Urinary bladder (tissue), 4 donors: ENCODE measurements around the gene GCN1. TPM values are rescaled to one million over a fixed set of nuclear protein-coding genes. Genes with fewer than 3 reads are reported as not detected.

Experiments
- DNase-seq: peaks from one replicate; pipeline ENCODE4 v3.0.0-alpha.2; 2015; ENCODE audit errors: extremely low spot score
- H3K27ac ChIP-seq: one replicate; pipeline ENCODE4 v1.5.1; 2013; ENCODE audit warnings: low read depth, mild to moderate bottlenecking, moderate library complexity
- H3K36me3 ChIP-seq: one replicate; pipeline ENCODE4 v1.6.1; 2013; ENCODE audit warnings: mild to moderate bottlenecking, moderate library complexity; ENCODE audit not compliant: insufficient read depth
- H3K4me1 ChIP-seq: one replicate; pipeline ENCODE4 v1.6.1; 2013; ENCODE audit warnings: mild to moderate bottlenecking, moderate library complexity; ENCODE audit not compliant: insufficient read depth
- H3K4me3 ChIP-seq: one replicate; pipeline ENCODE4 v1.5.1; 2013; ENCODE audit warnings: low read depth, low read length
- WGBS: extraction: QIAGEN DNeasy Blood & Tissue Kit; methylation state at CpG from one replicate; pipeline ENCODE4 v1.1.7; 2013; 5-methylcytosine and 5-hydroxymethylcytosine counted together
- polyA plus RNA-seq: library from polyadenylated mRNA; stranded (reverse); fragments of 200-250 nt; gene quantifications from one replicate; pipeline ENCODE4 v1.2.3, GENCODE V29; 2013
- total RNA-seq: library from RNA; depleted of rRNA; stranded (reverse); fragments of >200 nt; gene quantifications from one replicate; pipeline ENCODE4 v1.2.3, GENCODE V29; 2014
- donor health status: healthy with polysubstance abuse.
- donor health status: healthy.

The GCN1 gene
- total and polyA plus RNA-seq, 2 donors: 30.4 to 76.9 TPM

DNA sequence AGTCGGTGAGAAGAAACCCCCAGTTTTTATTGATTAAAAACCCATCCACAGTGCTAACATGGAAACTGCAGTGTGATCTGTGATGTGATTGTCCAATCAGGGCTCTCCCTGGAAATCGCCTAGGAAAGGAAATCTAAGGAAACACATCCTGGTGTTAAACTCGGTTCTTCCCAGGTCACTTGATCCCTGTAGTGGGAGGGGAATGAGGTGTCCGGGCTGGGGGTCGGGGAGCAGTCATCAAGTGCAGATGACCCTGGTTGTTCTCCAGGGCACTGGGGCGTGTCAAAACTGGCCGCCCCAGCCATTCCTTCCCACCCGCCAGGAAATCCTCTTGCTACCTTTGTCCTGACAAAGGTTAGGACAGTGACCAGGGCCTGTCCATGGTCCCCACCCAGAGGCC lies 98.8 kb downstream of the GCN1 start:
- Histone ChIP-seq H3K4me1 (no peaks in the 10 kb centered on the region), H3K4me3 (no peak overlapping the region), H3K27ac (no peak overlapping the region), H3K36me3 (peaks cover 7% of the 10 kb centered on the region)
- no peak for DNase-seq
- 68% methylated on average over 8 of the region's 8 CpGs for WGBS

DNA sequence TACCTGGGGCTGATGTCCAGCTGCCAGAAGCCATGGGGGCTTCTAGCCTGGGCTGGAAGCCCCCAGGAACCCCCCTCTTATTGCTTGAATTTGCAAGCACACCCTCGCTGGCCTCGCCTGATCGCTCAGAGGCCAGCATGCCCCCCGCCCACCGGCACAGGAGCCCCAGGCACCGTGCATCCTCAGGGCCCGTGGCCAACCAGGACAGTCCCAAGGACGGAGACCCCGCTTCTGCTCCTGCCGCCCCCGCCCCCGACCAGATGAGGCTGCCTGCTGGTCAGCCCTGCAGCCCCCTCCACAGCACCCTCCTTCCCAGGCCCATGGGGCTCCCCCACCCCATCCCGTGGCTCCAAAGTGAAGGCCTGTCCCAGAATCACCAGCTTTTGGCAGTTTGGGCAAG lies 99.2 kb downstream of the GCN1 start:
- peaks cover 7% of the 10 kb centered on the region for H3K36me3 ChIP-seq
- H3K4me3 ChIP-seq: no peak overlapping the region
- no peak overlapping the region for H3K27ac ChIP-seq
- DNase-seq: no peak
- 90% methylated on average over 13 of the region's 13 CpGs for WGBS
- H3K4me1 ChIP-seq: no peaks in the 10 kb centered on the region

DNA sequence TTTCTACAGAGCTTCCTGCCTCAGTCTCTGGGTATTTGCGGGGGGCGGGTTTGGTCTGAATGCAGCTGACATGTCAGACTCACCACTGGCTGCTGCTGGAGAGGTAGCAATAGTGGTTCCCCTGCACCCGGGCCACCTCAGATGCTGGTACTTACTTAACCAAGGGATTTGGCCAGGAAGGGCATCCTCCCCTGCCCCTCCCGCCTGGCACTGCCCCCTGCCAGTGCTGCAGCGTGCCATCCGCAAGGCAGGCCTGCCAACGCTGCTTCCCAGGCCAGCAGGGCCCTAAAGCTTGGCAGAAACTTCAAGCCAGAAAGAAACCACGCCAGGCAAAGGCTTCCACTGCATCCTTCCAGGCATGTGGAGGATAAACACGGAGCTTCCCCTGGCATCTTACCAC lies 100.0 kb downstream of the GCN1 start:
- no peak overlapping the region for H3K4me3 ChIP-seq
- DNase-seq: no peak
- no peaks in the 10 kb centered on the region for H3K4me1 ChIP-seq
- 69% methylated on average over 9 of the region's 9 CpGs for WGBS
- H3K36me3 ChIP-seq: peaks cover 7% of the 10 kb centered on the region
- no peak overlapping the region for H3K27ac ChIP-seq

DNA sequence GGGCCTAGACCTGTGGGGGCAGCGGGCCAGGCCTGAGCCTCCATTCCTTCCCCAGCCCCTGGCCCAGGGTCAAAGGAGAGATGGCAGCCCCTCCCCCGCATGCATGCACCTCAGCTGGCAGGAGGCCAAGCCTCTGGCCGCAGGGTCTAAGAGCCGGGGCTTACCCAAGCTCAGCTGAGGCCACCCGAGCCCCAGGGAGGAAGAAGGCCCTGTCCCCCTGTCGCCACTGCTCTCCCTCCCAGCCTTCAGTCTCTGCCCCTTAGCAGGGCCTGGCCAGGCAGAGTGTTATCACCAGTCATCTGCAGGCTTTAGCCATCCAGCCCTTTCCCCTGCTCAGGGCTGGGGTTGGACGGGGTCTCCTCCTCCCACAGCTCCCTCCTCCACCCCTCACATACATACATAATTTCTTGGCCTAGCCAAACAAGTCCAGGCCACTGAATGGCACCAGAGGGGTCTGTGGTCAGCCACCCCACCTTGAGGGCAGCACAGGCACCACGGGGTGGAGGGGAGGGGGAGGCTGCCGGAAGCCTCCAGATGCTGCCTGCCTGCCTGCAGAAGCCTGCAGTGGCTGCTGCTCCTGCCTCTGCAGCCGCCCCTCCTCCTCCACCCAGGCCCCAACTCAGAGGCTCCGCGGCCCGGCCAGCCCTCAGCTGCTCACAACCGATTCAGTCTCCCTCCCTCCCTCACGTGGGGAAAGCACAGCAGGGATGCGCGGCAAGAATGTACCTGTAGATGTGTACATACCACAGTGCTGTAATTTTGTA lies 100.7 kb downstream of the GCN1 start:
- no peak for DNase-seq
- WGBS: 45% methylated on average over 17 of the region's 17 CpGs
- H3K36me3 ChIP-seq: peaks cover 7% of the 10 kb centered on the region

DNA sequence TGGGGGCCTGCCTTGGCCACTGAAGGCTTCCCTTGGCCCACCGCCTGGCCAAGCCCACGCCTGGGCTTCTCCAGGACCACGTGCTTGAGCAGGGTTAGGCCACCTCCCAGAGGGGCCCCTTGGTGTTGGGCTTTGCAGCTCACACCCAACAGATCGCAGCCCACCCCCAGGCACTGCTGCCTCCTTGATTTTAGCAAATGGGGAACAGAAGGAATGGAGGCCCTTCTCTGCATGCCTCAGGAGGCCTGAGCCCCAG lies 101.3 kb downstream of the GCN1 start:
- Histone ChIP-seq H3K27ac (no peak overlapping the region), H3K4me1 (no peaks in the 10 kb centered on the region), H3K36me3 (peaks cover 7% of the 10 kb centered on the region), H3K4me3 (no peak overlapping the region)
- DNase-seq: no peak
- WGBS: 53% methylated on average over 4 of the region's 4 CpGs

More for the DNA sequence above, 100.7 kb downstream of the GCN1 start:
- Histone ChIP-seq H3K4me1 (no peaks in the 10 kb centered on the region), H3K27ac (no peak overlapping the region), H3K4me3 (no peak overlapping the region)

DNA sequence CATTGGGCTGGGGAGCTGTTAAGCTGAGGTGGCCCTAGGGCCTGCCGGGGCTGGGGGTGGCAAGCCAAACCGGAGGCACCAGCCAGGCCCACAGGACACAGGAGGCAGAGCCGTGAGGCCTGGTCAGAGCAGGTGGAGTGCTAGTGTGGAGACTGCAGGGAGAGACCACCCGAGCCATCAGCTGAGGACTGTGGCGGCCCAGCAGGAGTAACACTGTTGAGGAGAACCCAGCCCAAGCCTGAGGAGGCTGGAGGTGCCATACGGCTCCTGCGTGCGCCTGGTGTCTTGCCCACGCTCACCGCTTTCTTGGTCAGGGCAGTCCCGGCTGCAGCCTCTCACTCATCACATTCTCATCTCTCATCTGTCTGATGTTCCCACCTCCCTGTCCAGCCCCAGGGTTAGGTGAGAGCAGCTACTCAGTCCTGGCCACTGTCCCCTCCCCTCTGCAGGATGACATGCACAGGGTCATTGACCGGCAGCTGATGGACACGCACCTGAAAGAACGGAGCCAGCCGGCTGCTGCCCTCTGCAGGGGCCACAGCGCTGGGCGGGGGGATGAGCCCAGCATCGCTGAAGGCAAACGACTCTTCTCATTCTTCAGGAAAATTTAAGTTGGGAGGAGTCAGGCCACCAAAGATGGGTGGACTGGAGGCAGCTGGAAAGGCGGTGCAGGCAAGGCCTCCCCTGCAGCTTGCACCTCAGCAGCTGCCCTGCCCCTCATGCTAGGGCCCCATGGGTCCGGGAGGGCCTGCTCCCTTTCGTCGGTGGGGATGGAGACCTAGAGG lies 101.8 kb downstream of the GCN1 start:
- no peak for DNase-seq
- 81% methylated on average over 23 of the region's 23 CpGs for WGBS
- no peak overlapping the region for H3K4me3 ChIP-seq
- peaks cover 5% of the 10 kb centered on the region for H3K36me3 ChIP-seq
- no peaks in the 10 kb centered on the region for H3K4me1 ChIP-seq
- H3K27ac ChIP-seq: no peak overlapping the region

DNA sequence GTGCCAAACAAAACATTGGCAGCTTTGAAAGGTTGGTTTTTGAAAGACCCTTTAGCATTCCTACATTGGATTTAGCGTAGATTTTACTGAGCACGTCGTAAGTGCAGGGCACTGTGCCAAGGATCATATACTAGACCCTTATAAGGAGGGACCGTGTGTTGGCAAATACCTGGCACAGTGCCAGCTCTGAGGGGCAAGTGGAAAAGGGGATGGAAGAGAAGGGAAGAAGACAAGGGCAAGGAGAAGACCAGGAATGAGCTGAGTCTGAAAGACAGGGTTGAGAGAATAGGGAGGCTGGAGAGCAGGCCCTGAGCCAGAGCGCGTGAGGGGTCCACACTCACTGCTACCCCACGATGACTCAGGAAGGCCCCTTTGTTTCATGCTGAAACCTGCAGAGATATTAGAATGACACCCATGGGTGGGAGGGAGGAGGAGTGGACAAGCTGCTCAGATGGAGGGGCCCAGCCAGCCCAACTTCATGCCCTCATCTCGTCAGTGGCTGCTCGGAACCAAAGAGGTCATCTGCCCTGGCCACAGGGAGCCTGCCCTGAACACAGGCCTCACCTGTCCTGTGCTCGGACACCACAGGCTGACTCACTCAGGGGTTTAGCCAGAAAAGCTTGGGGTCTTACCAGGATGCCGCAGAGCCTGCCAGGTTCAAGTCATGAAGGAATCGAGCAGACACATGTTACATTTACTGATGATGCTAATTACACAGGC lies 103.0 kb downstream of the GCN1 start:
- Histone ChIP-seq H3K4me1 (no peaks in the 10 kb centered on the region), H3K27ac (no peak overlapping the region), H3K36me3 (peaks cover 5% of the 10 kb centered on the region), H3K4me3 (no peak overlapping the region)
- WGBS: 70% methylated on average over 12 of the region's 12 CpGs
- DNase-seq: no peak

DNA sequence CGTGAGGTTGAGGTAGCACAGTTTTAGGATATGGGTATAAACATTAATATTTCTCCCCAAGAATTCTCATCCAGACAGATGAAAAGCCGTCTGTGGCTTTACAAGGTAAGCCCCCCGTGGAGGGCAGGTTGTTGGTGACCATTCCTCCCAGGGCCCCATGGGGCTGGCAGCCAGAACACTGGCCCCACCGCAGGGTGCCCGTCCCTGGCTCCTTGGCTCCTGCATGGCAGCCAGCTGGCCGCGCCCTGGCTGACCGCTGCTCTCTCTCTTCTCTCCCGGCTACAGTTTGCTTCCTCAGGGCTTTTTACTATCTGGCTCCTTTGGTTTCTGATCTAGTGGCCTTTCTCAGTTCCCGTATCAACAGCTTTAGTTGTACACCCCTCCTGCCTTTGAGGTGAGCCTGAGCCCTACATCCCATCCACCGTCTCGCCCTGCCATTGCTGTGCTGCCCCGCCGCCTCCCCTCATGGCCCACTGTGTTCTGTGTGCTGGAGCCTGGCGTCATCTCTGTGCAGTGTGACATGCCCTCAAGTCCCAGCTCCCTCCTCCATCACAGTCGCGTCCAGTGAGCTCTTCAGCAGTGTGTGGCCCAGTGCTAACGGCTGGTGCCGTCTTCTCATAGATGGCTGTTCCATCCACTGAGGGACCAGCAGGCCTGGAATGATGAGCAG lies 103.8 kb downstream of the GCN1 start:
- Histone ChIP-seq H3K36me3 (peaks cover 5% of the 10 kb centered on the region), H3K4me3 (no peak overlapping the region), H3K27ac (no peak overlapping the region), H3K4me1 (no peaks in the 10 kb centered on the region)
- whole genome bisulfite sequencing: 88% methylated on average over 19 of the region's 19 CpGs
- no peak for DNase-seq

DNA sequence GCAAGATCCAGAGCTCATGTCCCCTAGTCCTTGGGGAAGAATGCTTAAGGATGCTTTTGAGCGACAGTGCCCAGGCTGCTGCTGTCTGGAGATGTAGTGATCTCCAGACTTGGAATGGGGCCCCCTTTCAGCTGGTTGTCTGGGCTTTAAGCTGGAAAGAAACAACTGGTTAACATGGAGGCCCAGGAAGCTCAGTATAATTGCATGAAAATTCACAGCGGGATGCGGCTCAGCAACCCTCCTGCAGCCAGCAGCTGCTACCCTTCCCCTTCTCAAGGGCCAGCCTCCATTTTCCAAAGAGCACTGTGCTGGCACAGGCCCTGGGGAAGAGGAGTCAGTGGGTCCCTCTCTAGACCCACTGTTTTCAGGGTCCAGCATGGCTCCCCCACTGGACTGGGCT lies 104.3 kb downstream of the GCN1 start:
- Histone ChIP-seq H3K36me3 (peaks cover 5% of the 10 kb centered on the region), H3K4me1 (no peaks in the 10 kb centered on the region), H3K4me3 (no peak overlapping the region), H3K27ac (no peak overlapping the region)
- WGBS: 74% methylated on average over 3 of the region's 3 CpGs
- no peak for DNase-seq

DNA sequence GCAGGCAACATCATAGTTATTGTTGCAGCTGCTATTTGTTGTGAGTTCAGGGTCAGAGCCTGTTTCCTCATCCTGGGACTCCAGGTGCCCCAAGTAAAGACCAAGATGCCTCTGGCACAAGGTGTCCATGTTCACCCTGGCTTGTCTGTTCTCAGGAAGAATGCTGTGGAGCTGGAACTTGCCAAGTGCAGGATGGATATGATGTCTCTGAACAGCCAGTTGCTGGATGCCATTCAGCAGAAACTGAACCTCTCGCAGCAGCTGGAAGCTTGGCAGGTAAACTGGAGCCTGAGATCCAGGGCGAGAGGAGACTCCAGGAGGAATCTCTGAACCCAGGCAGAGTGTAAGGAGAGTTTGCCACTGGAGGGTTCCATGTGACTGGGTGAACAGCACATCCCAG lies 104.7 kb downstream of the GCN1 start:
- Histone ChIP-seq H3K36me3 (peaks cover 5% of the 10 kb centered on the region), H3K4me3 (no peak overlapping the region), H3K27ac (no peak overlapping the region), H3K4me1 (no peaks in the 10 kb centered on the region)
- WGBS: 74% methylated on average over 2 of the region's 2 CpGs
- no peak for DNase-seq

DNA sequence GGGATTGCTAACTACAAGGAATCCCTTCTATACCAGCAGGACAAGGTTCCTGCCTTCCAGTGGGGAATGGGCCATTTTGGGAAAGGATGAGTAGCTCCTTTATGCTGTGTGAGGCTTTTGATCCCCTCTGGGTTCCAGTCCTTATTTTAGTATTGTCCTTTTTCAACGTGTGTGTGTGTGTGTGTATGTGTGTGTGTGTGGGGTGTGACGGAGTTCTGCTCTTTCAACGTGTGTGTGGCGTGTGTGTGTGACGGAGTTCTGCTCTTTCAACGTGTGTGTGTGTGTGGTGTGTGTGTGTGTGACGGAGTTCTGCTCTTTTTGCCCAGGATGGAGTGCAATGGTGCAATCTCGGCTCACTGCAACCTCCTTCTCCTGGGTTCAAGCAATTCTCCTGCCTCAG lies 105.4 kb downstream of the GCN1 start:
- DNase-seq: no peak
- Histone ChIP-seq H3K4me1 (no peaks in the 10 kb centered on the region), H3K36me3 (no peaks in the 10 kb centered on the region), H3K4me3 (no peak overlapping the region), H3K27ac (no peak overlapping the region)
- WGBS: 39% methylated on average over 8 of the region's 8 CpGs

DNA sequence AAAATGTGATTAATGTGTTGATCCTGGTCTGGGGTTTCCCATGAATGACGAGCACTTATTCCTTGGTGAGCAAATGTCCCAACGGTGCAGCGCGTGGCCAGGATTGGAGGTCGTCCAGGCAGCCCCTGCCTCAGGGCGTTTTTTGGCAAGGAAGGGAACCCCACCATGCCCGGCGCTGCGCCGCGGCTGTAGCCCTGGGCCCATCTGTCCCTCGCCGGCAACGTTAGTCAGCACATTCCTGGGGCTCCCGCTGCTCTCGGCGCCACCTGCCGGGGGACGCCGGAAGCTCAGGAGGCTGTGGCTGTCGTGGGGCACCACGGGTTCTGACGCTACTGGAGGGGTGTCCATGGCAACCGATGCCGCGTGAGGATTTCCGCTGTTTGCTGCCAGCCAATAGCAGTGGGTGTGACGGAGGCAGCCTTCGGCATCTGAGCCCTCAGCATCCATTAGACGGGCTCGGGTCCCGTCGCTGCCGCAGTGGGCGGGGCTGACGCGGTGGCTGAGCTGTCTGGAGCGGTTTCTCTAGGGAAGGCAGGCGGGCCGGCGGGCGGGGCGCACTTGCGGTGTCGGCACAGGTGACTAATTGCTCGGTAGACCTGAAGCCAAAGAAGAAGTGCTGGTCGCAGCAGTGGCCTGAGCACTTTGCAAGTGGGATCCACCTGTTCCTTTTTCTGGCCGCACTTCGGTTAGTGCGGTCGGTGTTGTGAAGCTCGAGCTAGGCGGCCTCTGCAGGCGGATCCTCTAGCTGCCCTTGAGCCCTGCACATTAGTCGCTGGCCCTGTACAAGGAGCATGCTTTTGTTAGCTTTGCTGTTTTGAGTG lies 107.5 kb downstream of the GCN1 start:
- Histone ChIP-seq H3K27ac (no peak overlapping the region), H3K36me3 (no peaks in the 10 kb centered on the region), H3K4me1 (no peaks in the 10 kb centered on the region), H3K4me3 (no peak overlapping the region)
- DNase-seq: peak; percentile 95
- under 1% methylated on average over 55 of the region's 55 CpGs for WGBS
